ENCODE measurements around the gene FNDC5. TPM values are rescaled to one million over a fixed set of nuclear protein-coding genes. Genes with fewer than 3 reads are reported as not detected.

The FNDC5 gene
- total and polyA plus RNA-seq, 9 of the 15 experiments (the other 6 are each of a cell fraction or from before 2014, with no cell fraction given) = 0.06 to 2.1 (median 0.22) TPM

- peak; percentile 83 to 87 (median 86) for DNase-seq (ENCODE audit: extremely low read depth in 1 of 4, low spot score in 3 of 4)
- ATAC-seq = peak; percentile 36
- Histone ChIP-seq H3K9me1 (ENCODE audit: control insufficient read depth, insufficient read depth, low read length) (no peaks in the 10 kb centered on the region), H3K4me1 (replicated peaks in 1 of 2; ENCODE audit: control insufficient read depth in 2 of 2, insufficient read depth in 2 of 2, low read length in 2 of 2) (peaks cover 34 to 38% of the 10 kb centered on the region in 2 experiments), H3K9ac (ENCODE audit: insufficient read depth in 1 of 2, low read depth in 2 of 2, low read length in 2 of 2) (peak overlapping the region; percentile 98 to 99), H3K36me3 (ENCODE audit: control insufficient read depth, insufficient read depth, low read length) (peaks cover 36% of the 10 kb centered on the region; the same call in 2 of the 3 replicates), H3K4me3 (peak overlapping the region; percentile 74), H4K20me1 (replicated peaks; ENCODE audit: control insufficient read depth, insufficient read depth, low read length) (peaks cover 18% of the 10 kb centered on the region; the same call in 1 of the 2 replicates), H3K9me3 (replicated peaks; ENCODE audit: control insufficient read depth, insufficient read depth, low read depth, low read length) (no peaks in the 10 kb centered on the region), H3K27ac (ENCODE audit: extremely low read depth, low read depth, low read length) (peak overlapping the region; percentile 97), H3K79me2 (ENCODE audit: control insufficient read depth, insufficient read depth, low read length) (peaks cover 93% of the 10 kb centered on the region), H3K27me3 (ENCODE audit: control insufficient read depth in 2 of 2, insufficient read depth in 2 of 2, low read length in 2 of 2) (no peaks in the 10 kb centered on the region), H2AFZ (ENCODE audit: low read depth, low read length) (peak overlapping the region; percentile 94), H3K4me2 (ENCODE audit: insufficient read depth, low read length) (peak overlapping the region; percentile 95)
- ChIA-PET POLR2A (interaction anchor here (0.6 to 2.7 kb wide), 16 partner anchors 9 to 1933 kb away, joined by 3 to 7 read pairs (median 3); no protein-coding TSS in a partner anchor), CTCF (ENCODE audit: low intra/inter-chr PET ratio) (interaction anchor here (0.7 kb wide), 1 partner anchor 363 kb away, joined by 6 read pairs; no protein-coding TSS in a partner anchor)
- under 1% methylated on average over 42 of the region's 51 CpGs for WGBS (ENCODE audit: insufficient coverage, low coverage, missing lambda C conversion rate)
- TSS peak; percentile 76 for BruUV-seq (replicated peaks)
- intact Hi-C loops (cut with micrococcal nuclease) (loop anchor here (5.0 kb wide), 1 partner anchor 426 kb away; the partner anchor contains the start of gene BSDC1), in situ Hi-C loops (cut with MboI) (no loop called here)
- FAIRE-seq = no peak
- peak; percentile 71 for TF ChIP-seq CCNT2 (IDR thresholded peaks at IDR 0.05; ENCODE audit: borderline replicate concordance, extremely low read depth, insufficient read length, low read depth, low read length)
- TF ChIP-seq NR1H2 (CRISPR knock-in tag; IDR thresholded peaks at IDR 0.05) = peak; percentile 96; the same call in 1 of the 2 replicates
- TF ChIP-seq NFYB (IDR thresholded peaks at IDR 0.05; ENCODE audit: extremely low read depth, insufficient read length) = no peak
- TF ChIP-seq HMGN3 (IDR thresholded peaks at IDR 0.05; ENCODE audit: borderline replicate concordance, extremely low read depth, insufficient read length, low read depth, low read length) = no peak
- TF ChIP-seq REST (IDR thresholded peaks at IDR 0.05; ENCODE audit: borderline replicate concordance) = no peak
- 0 out of 2 replicates have a peak, but pooled peaks have one; percentile 50 for TF ChIP-seq REST (CRISPR knock-in tag; IDR thresholded peaks at IDR 0.05; ENCODE audit: low read depth)
- TF ChIP-seq TEAD4 (IDR thresholded peaks at IDR 0.05; ENCODE audit: low read length) = no peak
- no peak for TF ChIP-seq TEAD4 (CRISPR knock-in tag; IDR thresholded peaks at IDR 0.05; ENCODE audit: borderline replicate concordance)
- TF ChIP-seq SREBF2 (CRISPR knock-in tag; IDR thresholded peaks at IDR 0.05) = peak; percentile 97; the same call in 1 of the 2 replicates
These were observed 52.6 kb downstream of the FNDC5 start for GRCh38 chr1:32817815-32818786.

All from K562 (cell line).